Stimulated activated CD8-positive, alpha-beta memory T cell treated with anti-CD3 and anti-CD28 coated beads, Interleukin-4, amount 100 ng/mL, for 48 hours (primary cell): ENCODE measurements around the gene SRPX.

ENCODE experiments used
- DNase-seq: peaks from one replicate; pipeline ENCODE4 v3.0.0-alpha.2; 2020

SRPX gene

GRCh38 chrX:38206542-38206941 is 14.1 kb downstream of the SRPX start:
- DNase-seq = no peak

GRCh38 chrX:38206036-38206435 is 14.6 kb downstream of the SRPX start:
- DNase-seq = no peak

GRCh38 chrX:38205039-38205438 is 15.6 kb downstream of the SRPX start:
- DNase-seq = no peak

- no peak for DNase-seq
These were observed 28.5 kb downstream of the SRPX start for GRCh38 chrX:38192007-38192810.

GRCh38 chrX:38189431-38190250 is 31.0 kb downstream of the SRPX start:
- no peak for DNase-seq

- no peak for DNase-seq
These were observed 37.1 kb downstream of the SRPX start for GRCh38 chrX:38183596-38183995.

- DNase-seq = no peak
These were observed 39.3 kb downstream of the SRPX start for GRCh38 chrX:38181357-38181756.

GRCh38 chrX:38178396-38178795 is 42.3 kb downstream of the SRPX start:
- no peak for DNase-seq

GRCh38 chrX:38175139-38175538 is 45.5 kb downstream of the SRPX start:
- peak; percentile 20 for DNase-seq

- no peak for DNase-seq
These were observed 48.1 kb downstream of the SRPX start for GRCh38 chrX:38172596-38172995.

GRCh38 chrX:38170556-38170955 is 50.1 kb downstream of the SRPX start:
- no peak for DNase-seq

GRCh38 chrX:38166478-38167083 is 54.1 kb downstream of the SRPX start:
- DNase-seq = peak; percentile 21

- no peak for DNase-seq
These were observed 55.6 kb downstream of the SRPX start for GRCh38 chrX:38165023-38165422.

GRCh38 chrX:38163193-38163592 is 57.5 kb downstream of the SRPX start:
- no peak for DNase-seq

GRCh38 chrX:38156838-38157237 is 63.8 kb downstream of the SRPX start:
- no peak for DNase-seq

- DNase-seq = no peak
These were observed 65.9 kb downstream of the SRPX start for GRCh38 chrX:38154818-38155217.

GRCh38 chrX:38154340-38154739 is 66.3 kb downstream of the SRPX start:
- no peak for DNase-seq

- DNase-seq = no peak
These were observed 69.2 kb downstream of the SRPX start for GRCh38 chrX:38151441-38151840.

GRCh38 chrX:38150993-38151392 is 69.7 kb downstream of the SRPX start:
- no peak for DNase-seq

GRCh38 chrX:38149016-38149415 is 71.7 kb downstream of the SRPX start:
- no peak for DNase-seq

GRCh38 chrX:38142610-38143009 is 78.1 kb downstream of the SRPX start:
- DNase-seq = no peak

- no peak for DNase-seq
These were observed 81.8 kb downstream of the SRPX start for GRCh38 chrX:38138900-38139299.

GRCh38 chrX:38138157-38138891 is 82.3 kb downstream of the SRPX start:
- no peak for DNase-seq
